Choroid plexus epithelial cell (primary cell): ENCODE measurements around the gene SEC14L2.
"Not testable (repeated sequence)": the region's sequence is repeated elsewhere in the genome, so short reads cannot be mapped to it uniquely, and the experiment has no call there.

ENCODE experiments used
- DNase-seq: peaks from one replicate; pipeline ENCODE4 v3.0.0-alpha.2; 2010; ENCODE audit warnings: low read depth
- H3K4me3 ChIP-seq: 2 replicates; pipeline ENCODE4 v1.5.1; 2011; ENCODE audit warnings: low read depth, mild to moderate bottlenecking, control low read depth, low read length, moderate library complexity
- TF ChIP-seq, protein P1 (sequence below): conservative IDR thresholded peaks from 2 replicates; pipeline ENCODE4 v1.5.1; 2011; ENCODE audit warnings: low read depth, mild to moderate bottlenecking, control low read depth, inconsistent platforms, low read length, moderate library complexity

The SEC14L2 gene

GRCh38 chr22:30398685-30399680, 2.2 kb downstream of the SEC14L2 start:
- TF ChIP-seq, protein P1, sequence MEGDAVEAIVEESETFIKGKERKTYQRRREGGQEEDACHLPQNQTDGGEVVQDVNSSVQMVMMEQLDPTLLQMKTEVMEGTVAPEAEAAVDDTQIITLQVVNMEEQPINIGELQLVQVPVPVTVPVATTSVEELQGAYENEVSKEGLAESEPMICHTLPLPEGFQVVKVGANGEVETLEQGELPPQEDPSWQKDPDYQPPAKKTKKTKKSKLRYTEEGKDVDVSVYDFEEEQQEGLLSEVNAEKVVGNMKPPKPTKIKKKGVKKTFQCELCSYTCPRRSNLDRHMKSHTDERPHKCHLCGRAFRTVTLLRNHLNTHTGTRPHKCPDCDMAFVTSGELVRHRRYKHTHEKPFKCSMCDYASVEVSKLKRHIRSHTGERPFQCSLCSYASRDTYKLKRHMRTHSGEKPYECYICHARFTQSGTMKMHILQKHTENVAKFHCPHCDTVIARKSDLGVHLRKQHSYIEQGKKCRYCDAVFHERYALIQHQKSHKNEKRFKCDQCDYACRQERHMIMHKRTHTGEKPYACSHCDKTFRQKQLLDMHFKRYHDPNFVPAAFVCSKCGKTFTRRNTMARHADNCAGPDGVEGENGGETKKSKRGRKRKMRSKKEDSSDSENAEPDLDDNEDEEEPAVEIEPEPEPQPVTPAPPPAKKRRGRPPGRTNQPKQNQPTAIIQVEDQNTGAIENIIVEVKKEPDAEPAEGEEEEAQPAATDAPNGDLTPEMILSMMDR: no peak
- DNase-seq: no peak
- peak overlapping the region; percentile 87 for H3K4me3 ChIP-seq

DNA sequence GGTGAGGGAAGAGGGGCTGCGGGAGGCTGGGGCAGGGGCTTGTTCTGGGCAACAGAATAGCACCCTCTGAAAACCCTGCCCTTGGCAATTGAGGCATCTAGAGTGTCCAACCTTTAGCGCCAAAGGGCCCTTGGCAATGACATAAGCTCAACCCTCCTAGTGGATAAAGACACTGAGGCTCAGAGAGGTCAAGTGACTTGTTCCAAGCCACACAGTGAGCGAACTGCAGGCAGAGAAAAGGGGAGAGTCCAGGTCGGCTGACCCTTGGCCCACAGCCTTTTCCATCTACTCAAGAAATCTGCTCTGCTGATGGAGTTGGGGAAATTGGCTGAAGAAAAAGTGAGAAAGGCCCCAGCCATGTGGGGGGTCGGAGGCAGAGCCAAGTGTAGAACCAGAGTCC, 2.9 kb downstream of the SEC14L2 start:
- no peak for DNase-seq
- no peak overlapping the region for H3K4me3 ChIP-seq
- TF ChIP-seq, protein P1: no peak

- TF ChIP-seq, protein P1: no peak
- DNase-seq: no peak
- no peak overlapping the region for H3K4me3 ChIP-seq
Measured at GRCh38 chr22:30400159-30400558, 3.3 kb downstream of the SEC14L2 start.

- not testable (repeated sequence) for H3K4me3 ChIP-seq, DNase-seq
Measured at GRCh38 chr22:30401024-30401423, 4.2 kb downstream of the SEC14L2 start.

- peak; percentile 51 for DNase-seq
- H3K4me3 ChIP-seq: no peak overlapping the region
- TF ChIP-seq, protein P1: no peak
Measured at GRCh38 chr22:30402028-30402765, 5.4 kb downstream of the SEC14L2 start.

- not testable (repeated sequence) for H3K4me3 ChIP-seq, DNase-seq
Measured at GRCh38 chr22:30402766-30403104, 5.9 kb downstream of the SEC14L2 start.

GRCh38 chr22:30404307-30404706, 7.5 kb downstream of the SEC14L2 start:
- TF ChIP-seq, protein P1: no peak
- no peak overlapping the region for H3K4me3 ChIP-seq
- DNase-seq: no peak
